Measurements from ENCODE around the gene DCTN1.
"Not testable (repeated sequence)": the region's sequence is repeated elsewhere in the genome, so short reads cannot be mapped to it uniquely, and the experiment has no call there.

The DCTN1 gene

DNA sequence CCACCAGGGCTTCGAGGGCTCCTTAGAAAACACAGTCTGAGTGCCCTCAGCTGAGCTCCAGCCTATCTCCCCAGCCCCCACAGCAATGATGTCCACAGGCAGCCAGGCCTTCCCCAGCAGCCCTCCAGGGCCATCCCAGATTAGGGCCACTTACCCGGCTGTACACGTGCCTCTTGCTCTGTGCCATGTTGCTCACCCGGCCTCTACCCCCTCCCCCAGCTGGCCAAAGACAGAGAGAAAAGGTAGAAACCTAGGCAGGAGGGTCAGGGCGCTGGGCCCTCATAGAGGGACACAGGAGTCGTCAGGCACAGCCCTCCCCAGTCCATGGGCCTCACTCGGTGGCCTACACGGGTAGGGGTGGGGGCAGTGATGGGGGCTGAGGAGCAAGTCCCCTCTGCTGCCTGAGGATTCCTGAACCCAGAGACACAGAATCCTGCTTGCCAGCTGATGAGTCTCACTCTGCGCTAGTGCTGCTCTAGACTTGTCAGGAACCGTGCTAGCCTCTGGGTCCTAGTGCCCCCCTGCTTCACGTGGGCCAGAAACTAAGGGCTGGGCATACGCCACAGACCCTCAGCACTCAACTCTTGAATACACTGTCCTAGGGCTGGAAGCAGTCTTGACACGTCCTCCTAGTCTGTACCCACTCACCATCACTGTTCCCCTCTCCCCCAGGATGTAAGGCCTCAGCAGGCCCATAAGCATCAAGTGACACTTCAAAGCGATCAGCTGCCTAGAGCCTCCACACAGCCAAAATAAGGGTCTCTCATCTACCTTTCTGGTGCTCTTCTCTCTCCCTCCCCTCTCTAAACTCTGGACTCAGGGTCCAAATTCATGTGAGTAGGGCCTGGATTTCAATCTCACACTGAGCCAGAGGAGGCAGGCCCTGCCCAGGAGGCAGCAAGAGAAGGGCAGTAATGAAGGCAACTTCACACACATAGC is at the start of gene DCTN1:
TSS of gene DCTN1 (minus strand) at position 461 of the 939 bp plus-strand sequence. CDS start at position 187, 274 bp downstream.
- no peak for DNase-seq (ENCODE audit: low read depth)

- no peak for DNase-seq (ENCODE audit: low read depth)
These were observed 48.6 kb upstream of the DCTN1 start for GRCh38 chr2:74428675-74429074.

- DNase-seq (ENCODE audit: low read depth), result no peak
These were observed 47.4 kb upstream of the DCTN1 start for GRCh38 chr2:74427551-74427950.

GRCh38 chr2:74426181-74426758 is 46.2 kb upstream of the DCTN1 start:
- DNase-seq (ENCODE audit: low read depth), result no peak

DNA sequence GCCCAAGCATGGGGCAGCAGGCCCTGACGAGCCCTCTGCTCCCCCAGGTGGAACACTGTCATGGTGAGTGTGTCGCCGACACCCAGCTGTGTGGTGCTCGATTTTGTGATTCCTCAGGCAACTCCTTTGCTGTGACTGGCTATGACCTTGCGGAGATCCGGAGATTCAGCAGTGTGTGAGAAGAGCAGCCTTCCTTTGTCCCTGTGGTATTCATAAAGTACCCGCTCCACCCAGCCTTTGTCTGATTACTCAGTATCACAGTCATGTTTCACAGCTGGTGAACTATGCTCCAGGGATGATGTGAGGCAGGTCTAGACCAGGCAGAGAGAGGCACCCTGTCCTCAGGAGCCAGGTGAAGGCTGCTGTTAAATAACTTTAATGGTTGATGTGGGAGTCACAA is 45.4 kb upstream of the DCTN1 start:
- DNase-seq (ENCODE audit: low read depth), result no peak

GRCh38 chr2:74424995-74425406 is 44.9 kb upstream of the DCTN1 start:
- no peak for DNase-seq (ENCODE audit: low read depth)

DNA sequence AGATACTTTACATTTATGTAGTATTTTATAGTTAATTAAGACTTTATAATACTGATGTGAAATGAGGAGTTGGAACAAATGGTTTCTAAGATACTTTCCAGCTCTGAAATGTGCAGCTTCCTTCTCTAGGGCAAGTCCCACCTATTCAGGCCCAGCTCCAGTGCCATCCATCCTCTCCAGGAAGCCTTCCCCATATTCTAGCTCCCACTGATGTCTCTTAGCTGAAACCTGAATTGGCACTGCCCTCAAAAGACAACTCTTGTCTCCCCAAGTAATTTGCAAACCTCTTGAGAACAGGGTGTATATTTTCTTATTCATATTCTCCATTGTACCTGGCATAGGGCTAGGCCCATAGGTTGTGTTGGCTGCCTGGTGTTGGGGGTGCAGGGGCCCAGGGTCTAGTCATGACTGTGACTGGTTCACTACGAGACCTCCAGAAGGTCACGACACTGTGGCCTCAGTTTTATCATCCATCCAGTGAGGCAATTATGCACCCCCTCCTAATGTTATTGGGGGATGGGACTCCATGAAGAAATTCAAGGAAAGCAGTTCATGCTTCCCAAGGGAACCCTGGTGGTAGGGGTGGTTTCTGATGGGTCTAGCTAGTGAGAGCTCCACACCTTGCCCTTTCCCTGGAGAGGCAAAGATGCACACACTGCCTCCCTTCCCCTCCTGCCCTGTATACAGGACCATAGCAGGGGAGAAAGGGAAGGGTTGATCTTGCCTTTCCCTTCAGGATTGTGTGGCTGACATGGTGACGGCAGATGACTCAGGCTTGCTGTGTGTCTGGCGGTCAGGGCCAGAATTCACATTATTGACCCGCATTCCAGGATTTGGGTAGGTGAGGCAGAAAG is 44.3 kb upstream of the DCTN1 start:
- no peak for DNase-seq (ENCODE audit: low read depth)

GRCh38 chr2:74423231-74424095 is 43.4 kb upstream of the DCTN1 start:
- no peak for DNase-seq (ENCODE audit: low read depth)

- peak; percentile 78 for DNase-seq (ENCODE audit: low read depth)
These were observed 41.2 kb upstream of the DCTN1 start, which contains the start of the genes C2orf81 and WDR54 for GRCh38 chr2:74421221-74421870. TSS of gene C2orf81 (minus strand) at chr2:74421619. CDS start at chr2:74421560, 59 bp downstream. TSS of gene WDR54 (plus strand) at chr2:74421730. CDS start at chr2:74422154, 424 bp downstream.

GRCh38 chr2:74420443-74421103 is 40.5 kb upstream of the DCTN1 start:
- not testable (repeated sequence) for DNase-seq (ENCODE audit: low read depth)

GRCh38 chr2:74420006-74420405 is 39.9 kb upstream of the DCTN1 start:
- no peak for DNase-seq (ENCODE audit: low read depth)

DNA sequence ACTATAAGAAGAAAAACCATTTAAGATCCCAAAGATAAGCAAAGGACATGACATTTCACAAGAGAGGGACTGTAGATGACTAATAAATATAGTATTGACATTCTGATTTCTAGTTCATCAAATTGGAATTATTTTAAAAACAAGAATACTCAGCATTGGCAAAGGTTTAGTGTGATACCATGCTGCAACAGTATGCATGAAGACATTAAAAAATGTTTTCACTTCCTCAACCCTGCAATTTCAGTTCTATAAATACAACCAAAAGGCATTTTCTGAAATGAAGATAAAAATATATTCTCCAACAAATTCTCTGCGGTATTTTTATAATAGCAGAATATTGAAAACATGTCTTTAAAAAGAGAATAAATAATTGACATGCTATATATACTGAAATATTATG is 39.2 kb upstream of the DCTN1 start:
- no peak for DNase-seq (ENCODE audit: low read depth)

- no peak for DNase-seq (ENCODE audit: low read depth)
These were observed 38.2 kb upstream of the DCTN1 start for GRCh38 chr2:74418312-74418711.

DNA sequence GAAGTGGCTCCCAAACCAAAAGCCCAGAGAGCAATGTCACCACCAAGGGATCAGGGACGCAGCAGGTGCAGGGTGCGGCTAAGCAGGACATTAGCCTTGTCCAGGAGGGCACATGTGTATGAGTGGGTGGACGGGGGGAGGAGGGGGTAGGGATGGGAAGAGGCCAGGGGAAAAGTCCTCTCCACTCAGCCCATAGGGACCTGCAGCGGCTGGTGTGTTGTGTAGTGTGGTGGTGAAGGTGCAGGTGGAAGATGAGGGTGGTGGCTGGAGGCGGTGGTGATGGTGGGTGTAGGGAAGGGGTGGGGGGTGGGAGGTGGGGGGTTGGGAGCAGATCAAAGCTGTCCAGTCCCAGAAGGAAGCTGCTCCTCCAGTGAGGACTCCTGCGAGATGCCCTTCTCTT is 37.7 kb upstream of the DCTN1 start:
- DNase-seq (ENCODE audit: low read depth), result no peak

DNA sequence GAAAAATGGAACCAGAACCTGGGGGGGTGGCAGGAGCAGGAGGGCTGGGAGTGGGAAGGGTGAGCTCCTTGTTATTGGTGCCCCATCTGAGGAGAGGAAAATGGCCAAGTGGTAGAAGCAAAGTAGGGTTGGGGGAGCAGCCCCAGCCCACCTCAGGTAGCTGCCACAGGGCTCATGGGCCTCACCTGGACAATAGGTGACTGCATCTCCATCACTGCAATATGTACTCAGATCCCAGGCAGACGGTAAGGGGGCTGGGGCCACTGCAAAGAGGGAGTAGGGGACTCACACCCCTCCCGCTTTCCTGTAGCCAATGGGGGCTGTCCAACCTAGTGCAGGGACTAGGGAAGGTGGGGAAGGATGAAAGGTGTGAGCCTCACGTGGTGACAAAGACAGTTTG is 37.1 kb upstream of the DCTN1 start:
- no peak for DNase-seq (ENCODE audit: low read depth)

GRCh38 chr2:74416778-74417177 is 36.7 kb upstream of the DCTN1 start:
- no peak for DNase-seq (ENCODE audit: low read depth)

DNA sequence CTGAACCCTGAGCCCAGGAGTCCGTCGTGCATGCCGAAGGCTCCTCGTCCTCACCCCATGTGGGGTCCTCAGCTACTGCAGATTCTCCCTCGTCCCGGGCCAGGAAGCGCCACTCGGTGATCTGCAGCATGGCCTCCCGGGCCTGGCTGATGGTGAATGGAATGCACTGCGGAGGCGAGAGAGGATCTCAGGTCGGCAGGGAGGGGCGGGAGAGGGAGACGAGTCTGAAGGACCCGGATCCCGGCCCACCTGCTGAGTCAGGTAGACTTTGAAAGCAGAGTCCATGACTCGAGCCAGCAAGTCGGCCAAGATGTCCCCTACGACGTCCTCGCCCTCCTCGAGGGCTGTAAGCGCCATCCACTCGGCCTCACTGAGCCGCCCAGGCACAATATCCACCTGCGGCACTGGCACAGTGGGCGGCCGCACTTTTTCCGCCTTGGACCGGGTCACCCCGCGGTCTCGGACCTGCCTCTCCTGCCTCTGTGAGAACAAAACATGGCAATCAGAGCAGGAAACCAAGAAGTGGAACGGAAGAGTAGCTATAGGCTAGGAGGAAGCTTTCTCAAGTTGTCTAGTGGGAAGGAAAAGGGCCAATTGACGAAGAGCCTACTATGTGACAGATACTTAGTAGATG is 35.8 kb upstream of the DCTN1 start:
- no peak for DNase-seq (ENCODE audit: low read depth)

DNA sequence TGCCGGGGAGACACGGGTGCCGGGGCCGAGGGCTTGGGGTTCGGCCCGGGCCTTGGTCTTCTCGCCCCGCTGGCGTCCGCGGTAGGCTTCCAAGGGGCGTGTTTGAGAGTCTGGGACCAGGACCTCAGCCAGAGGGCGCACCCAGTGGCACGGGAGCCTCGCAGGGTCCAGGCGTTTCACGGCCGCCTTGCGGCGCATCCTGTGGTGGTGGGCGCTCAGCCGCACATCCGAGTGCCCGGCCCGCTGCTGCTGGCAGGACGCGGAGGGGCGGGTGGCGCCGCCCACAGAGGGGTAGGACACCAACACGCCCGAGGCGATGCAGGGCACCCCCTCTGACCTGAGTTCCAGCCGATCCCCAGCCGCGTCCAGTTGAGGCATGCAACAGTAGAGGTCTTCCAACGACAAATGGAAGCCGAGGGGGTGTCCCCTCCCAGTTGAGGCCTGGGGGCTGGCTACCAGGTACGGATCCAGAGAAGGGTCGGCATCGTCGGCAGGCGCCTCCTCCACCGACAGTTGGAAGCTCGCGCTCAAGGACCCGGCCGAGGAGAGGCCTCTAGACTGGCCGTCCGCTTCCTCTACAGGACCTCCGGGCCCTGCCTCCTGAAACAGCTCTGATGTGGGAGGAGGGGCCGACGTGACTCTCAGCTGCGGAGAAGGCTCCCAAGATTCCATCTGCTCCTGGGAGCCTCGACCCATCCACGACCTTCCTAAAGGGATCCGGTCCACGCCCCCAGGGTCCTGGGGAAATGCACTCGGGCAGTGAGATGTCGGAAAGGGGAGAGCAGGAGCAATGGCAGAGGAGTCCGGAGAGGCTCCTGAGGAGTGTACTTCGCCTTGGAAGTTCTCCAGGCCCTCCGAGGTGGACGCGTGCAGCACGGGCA is 35.0 kb upstream of the DCTN1 start:
- no peak for DNase-seq (ENCODE audit: low read depth)

DNA sequence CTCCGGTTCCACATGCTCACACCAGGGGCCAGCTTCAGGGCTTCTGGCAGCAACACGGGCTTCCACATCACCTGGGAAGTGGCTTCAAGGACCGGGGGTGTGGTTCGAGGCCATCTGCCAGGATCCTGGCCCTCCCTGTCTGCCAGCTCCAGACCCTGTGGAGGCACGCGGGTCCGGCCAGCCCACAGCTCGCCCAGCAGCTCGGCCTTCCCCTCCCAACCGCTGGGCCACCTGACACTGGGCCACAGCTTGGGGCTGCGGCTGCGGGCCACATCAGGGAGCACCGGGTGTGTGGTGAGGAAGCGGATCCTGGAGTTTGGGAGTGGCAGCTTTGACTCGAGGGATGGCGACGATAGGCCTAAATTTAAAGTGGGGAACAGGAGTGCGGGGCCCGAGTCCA is 34.3 kb upstream of the DCTN1 start:
- no peak for DNase-seq (ENCODE audit: low read depth)
